ENCODE results near the gene THSD4. TPM values are rescaled to one million over a fixed set of nuclear protein-coding genes. Genes with fewer than 3 reads are reported as not detected.

The THSD4 gene
- total RNA-seq, 1 donor from 2014 or later = 2.5 TPM

- peak; percentile 94 for FAIRE-seq
- no peaks in the 10 kb centered on the region for H3K9me3 ChIP-seq (ENCODE audit: insufficient read depth, low read depth, low read length)
- H3K4me2 ChIP-seq (ENCODE audit: low read length) = peak overlapping the region; percentile 36
- peaks cover 6% of the 10 kb centered on the region for H3K9me3 Mint-ChIP-seq (ENCODE audit: unreplicated experiment)
- no peak overlapping the region for H2AFZ ChIP-seq (ENCODE audit: low read depth, low read length)
- no peak overlapping the region for H3K9ac ChIP-seq (ENCODE audit: low read length)
- peaks cover 17% of the 10 kb centered on the region for H3K4me1 ChIP-seq (ENCODE audit: insufficient read depth, low read length)
- H3K27ac Mint-ChIP-seq (ENCODE audit: unreplicated experiment) = peak overlapping the region; percentile 41
- H3K4me1 Mint-ChIP-seq (ENCODE audit: low read depth, unreplicated experiment) = peaks cover 9% of the 10 kb centered on the region
- H3K4me3 ChIP-seq (ENCODE audit: insufficient read depth, low read depth, low read length) = no peak overlapping the region
- no peaks in the 10 kb centered on the region for H3K36me3 ChIP-seq (ENCODE audit: insufficient read depth, low read length)
- H3K4me3 Mint-ChIP-seq (ENCODE audit: unreplicated experiment) = no peak overlapping the region
- H3K27me3 ChIP-seq (ENCODE audit: insufficient read depth, low read length) = no peaks in the 10 kb centered on the region
- peaks cover 8% of the 10 kb centered on the region for H3K27me3 Mint-ChIP-seq (ENCODE audit: low read depth, unreplicated experiment)
- no peaks in the 10 kb centered on the region for H3K36me3 Mint-ChIP-seq (ENCODE audit: low read depth, unreplicated experiment)
- peak; percentile 90 for DNase-seq (ENCODE audit: low read depth)
- no peaks in the 10 kb centered on the region for H3K79me2 ChIP-seq (ENCODE audit: insufficient read depth, low read length)
- H4K20me1 ChIP-seq (ENCODE audit: insufficient read depth, low read length) = no peaks in the 10 kb centered on the region
- TF ChIP-seq EZH2 (IDR thresholded peaks at IDR 0.05; ENCODE audit: insufficient read depth, low read length) (no peak), CTCF (IDR thresholded peaks at IDR 0.05; ENCODE audit: insufficient read depth, low read depth, low read length) (no peak)
- H3K27ac ChIP-seq (ENCODE audit: low read depth, low read length) = peak overlapping the region; percentile 7
Observed at GRCh38 chr15:71093054-71094024, 21.9 kb upstream of the THSD4 start.

GRCh38 chr15:71094137-71094536 is 21.1 kb upstream of the THSD4 start:
- H3K4me3 Mint-ChIP-seq (ENCODE audit: unreplicated experiment) = no peak overlapping the region
- no peak overlapping the region for H3K27ac ChIP-seq (ENCODE audit: low read depth, low read length)
- no peaks in the 10 kb centered on the region for H4K20me1 ChIP-seq (ENCODE audit: insufficient read depth, low read length)
- H3K36me3 ChIP-seq (ENCODE audit: insufficient read depth, low read length) = no peaks in the 10 kb centered on the region
- peaks cover 9% of the 10 kb centered on the region for H3K4me1 Mint-ChIP-seq (ENCODE audit: low read depth, unreplicated experiment)
- TF ChIP-seq CTCF (IDR thresholded peaks at IDR 0.05; ENCODE audit: insufficient read depth, low read depth, low read length) = no peak
- no peak for TF ChIP-seq EZH2 (IDR thresholded peaks at IDR 0.05; ENCODE audit: insufficient read depth, low read length)
- no peak overlapping the region for H3K4me2 ChIP-seq (ENCODE audit: low read length)
- H3K9me3 ChIP-seq (ENCODE audit: insufficient read depth, low read depth, low read length) = no peaks in the 10 kb centered on the region
- DNase-seq (ENCODE audit: low read depth) (no peak), FAIRE-seq (no peak)
- peaks cover 8% of the 10 kb centered on the region for H3K27me3 Mint-ChIP-seq (ENCODE audit: low read depth, unreplicated experiment)
- no peak overlapping the region for H3K9ac ChIP-seq (ENCODE audit: low read length)
- H3K27me3 ChIP-seq (ENCODE audit: insufficient read depth, low read length) = no peaks in the 10 kb centered on the region
- no peak overlapping the region for H2AFZ ChIP-seq (ENCODE audit: low read depth, low read length)
- no peak overlapping the region for H3K4me3 ChIP-seq (ENCODE audit: insufficient read depth, low read depth, low read length)
- no peak overlapping the region for H3K27ac Mint-ChIP-seq (ENCODE audit: unreplicated experiment)
- peaks cover 2% of the 10 kb centered on the region for H3K9me3 Mint-ChIP-seq (ENCODE audit: unreplicated experiment)
- H3K36me3 Mint-ChIP-seq (ENCODE audit: low read depth, unreplicated experiment) = no peaks in the 10 kb centered on the region
- H3K4me1 ChIP-seq (ENCODE audit: insufficient read depth, low read length) = peaks cover 17% of the 10 kb centered on the region
- no peaks in the 10 kb centered on the region for H3K79me2 ChIP-seq (ENCODE audit: insufficient read depth, low read length)

- Histone ChIP-seq H3K4me1 (ENCODE audit: insufficient read depth, low read length) (peaks cover 17% of the 10 kb centered on the region), H3K27ac (ENCODE audit: low read depth, low read length) (no peak overlapping the region), H3K9me3 (ENCODE audit: insufficient read depth, low read depth, low read length) (no peaks in the 10 kb centered on the region), H3K9ac (ENCODE audit: low read length) (peak overlapping the region; percentile 19), H2AFZ (ENCODE audit: low read depth, low read length) (no peak overlapping the region), H3K4me3 (ENCODE audit: insufficient read depth, low read depth, low read length) (no peak overlapping the region), H4K20me1 (ENCODE audit: insufficient read depth, low read length) (no peaks in the 10 kb centered on the region), H3K27me3 (ENCODE audit: insufficient read depth, low read length) (no peaks in the 10 kb centered on the region), H3K4me2 (ENCODE audit: low read length) (peak overlapping the region; percentile 10), H3K36me3 (ENCODE audit: insufficient read depth, low read length) (no peaks in the 10 kb centered on the region), H3K79me2 (ENCODE audit: insufficient read depth, low read length) (no peaks in the 10 kb centered on the region)
- no peaks in the 10 kb centered on the region for H3K9me3 Mint-ChIP-seq (ENCODE audit: unreplicated experiment)
- no peaks in the 10 kb centered on the region for H3K36me3 Mint-ChIP-seq (ENCODE audit: low read depth, unreplicated experiment)
- peak; percentile 37 for DNase-seq (ENCODE audit: low read depth)
- H3K4me1 Mint-ChIP-seq (ENCODE audit: low read depth, unreplicated experiment) = peaks cover 9% of the 10 kb centered on the region
- TF ChIP-seq CTCF (IDR thresholded peaks at IDR 0.05; ENCODE audit: insufficient read depth, low read depth, low read length) (no peak), EZH2 (IDR thresholded peaks at IDR 0.05; ENCODE audit: insufficient read depth, low read length) (no peak)
- no peak overlapping the region for H3K4me3 Mint-ChIP-seq (ENCODE audit: unreplicated experiment)
- no peak overlapping the region for H3K27ac Mint-ChIP-seq (ENCODE audit: unreplicated experiment)
- peaks cover 8% of the 10 kb centered on the region for H3K27me3 Mint-ChIP-seq (ENCODE audit: low read depth, unreplicated experiment)
- peak; percentile 23 for FAIRE-seq
Observed at GRCh38 chr15:71096676-71097075, 18.6 kb upstream of the THSD4 start.
